ENCODE data around the gene PTPN23. TPM values are rescaled to one million over a fixed set of nuclear protein-coding genes. Genes with fewer than 3 reads are reported as not detected.
"Not testable (repeated sequence)": the region's sequence is repeated elsewhere in the genome, so short reads cannot be mapped to it uniquely, and the experiment has no call there.

PTPN23 gene
- total and polyA plus RNA-seq, 2 experiments from 2014 or later = 17.1 to 18.7 TPM

- no peaks in the 10 kb centered on the region for H3K9me3 ChIP-seq (ENCODE audit: low read depth)
- H3K4me1 ChIP-seq (ENCODE audit: low read depth) = no peaks in the 10 kb centered on the region
- H3K36me3 ChIP-seq = no peaks in the 10 kb centered on the region
- no peak for DNase-seq (ENCODE audit: low read depth in 1 of 2, low spot score in 1 of 2)
- no peak overlapping the region for H3K27ac ChIP-seq
- no peak overlapping the region for H3K4me3 ChIP-seq
- no peak for TF ChIP-seq CTCF (IDR thresholded peaks at IDR 0.05; ENCODE audit: low read depth, low read length)
- H3K27me3 ChIP-seq = no peaks in the 10 kb centered on the region
Observed at GRCh38 chr3:47456984-47457383, 76.2 kb downstream of the PTPN23 start.

- not testable (repeated sequence) for H3K27me3 ChIP-seq; DNase-seq (ENCODE audit: low read depth in 1 of 2, low spot score in 1 of 2); H3K9me3 ChIP-seq (ENCODE audit: low read depth); H3K27ac ChIP-seq; H3K4me1 ChIP-seq (ENCODE audit: low read depth); H3K36me3 ChIP-seq; H3K4me3 ChIP-seq
Observed at GRCh38 chr3:47459534-47460085, 78.8 kb downstream of the PTPN23 start.

Other genes with a start within 250 kb of the PTPN23 start
- gene SETD2, start 216.9 kb upstream of the PTPN23 start, total RNA-seq = 19.5 and 36.0 TPM in 2 replicates
- 14.2 and 22.3 TPM in 2 replicates for gene SETD2, start 216.9 kb upstream of the PTPN23 start, polyA plus RNA-seq
- 10.8 and 14.7 TPM in 2 replicates for gene KIF9, start 98.2 kb upstream of the PTPN23 start, total RNA-seq
- gene KIF9, start 98.2 kb upstream of the PTPN23 start, polyA plus RNA-seq = 9.8 and 13.2 TPM in 2 replicates
- 12.5 and 14.8 TPM in 2 replicates for gene KLHL18, start 98.1 kb upstream of the PTPN23 start, total RNA-seq
- 15.9 and 20.0 TPM in 2 replicates for gene KLHL18, start 98.1 kb upstream of the PTPN23 start, polyA plus RNA-seq
- 124 and 140 TPM in 2 replicates for gene SCAP, start 94.9 kb downstream of the PTPN23 start, total RNA-seq
- 87.6 and 104 TPM in 2 replicates for gene SCAP, start 94.9 kb downstream of the PTPN23 start, polyA plus RNA-seq
- 53.1 and 62.7 TPM in 2 replicates for gene ELP6, start 132.7 kb downstream of the PTPN23 start, total RNA-seq
- 58.4 and 73.6 TPM in 2 replicates for gene ELP6, start 132.7 kb downstream of the PTPN23 start, polyA plus RNA-seq
- 3.2 and 5.0 TPM in 2 replicates for gene CSPG5, start 197.8 kb downstream of the PTPN23 start, total RNA-seq
- gene CSPG5, start 197.8 kb downstream of the PTPN23 start, polyA plus RNA-seq = 2.0 and 2.9 TPM in 2 replicates

Data from cardiac muscle cell (in vitro differentiated cells and primary cell).